Heart right ventricle (tissue), 16 donors: ENCODE results near the gene AAMDC. TPM values are rescaled to one million over a fixed set of nuclear protein-coding genes. Genes with fewer than 3 reads are reported as not detected.
A peak's percentile ranks its signal among the peaks of the same experiment; 100 is the strongest.

ENCODE experiments used
- ATAC-seq, 8 donors: fragments of 200-7000 bp; cut with Tn5 transposase; one replicate each; pipeline ENCODE4 v1.9.1; 2020; ENCODE audit warnings: mild to moderate bottlenecking in 8 of 8, moderate library complexity in 8 of 8, moderate number of reproducible peaks in 1 of 8
- DNase-seq, 2 donors: peaks; one replicate each; pipeline ENCODE4 v3.0.0-alpha.2; 2020
- H3K27ac ChIP-seq, 10 donors: fragments of 200-600 bp; sonication (generic) in 2 of 10; one replicate each; pipeline versions ENCODE4 v1.5.0 to v1.8.0; 2020 to 2022; ENCODE audit warnings: mild to moderate bottlenecking in 3 of 10
- H3K27me3 ChIP-seq, 7 donors: fragments of 200-600 bp; one replicate each; pipeline ENCODE4 v1.8.0; 2021 to 2022; ENCODE audit warnings: mild to moderate bottlenecking in 2 of 7
- H3K36me3 ChIP-seq, 9 donors: fragments of 200-600 bp; sonication (generic) in 1 of 9; one replicate each; pipeline versions ENCODE4 v1.5.0 to v1.8.0; 2020 to 2022; ENCODE audit warnings: mild to moderate bottlenecking in 2 of 9
- H3K4me1 ChIP-seq, 9 donors: fragments of 200-600 bp; sonication (generic) in 1 of 9; one replicate each; pipeline versions ENCODE4 v1.5.0 to v1.8.0; 2020 to 2022; ENCODE audit warnings: mild to moderate bottlenecking in 4 of 9
- H3K4me3 ChIP-seq, 10 donors: fragments of 200-600 bp; sonication (generic) in 2 of 10; one replicate each; pipeline versions ENCODE4 v1.5.0 to v1.8.0; 2020 to 2022; ENCODE audit warnings: mild to moderate bottlenecking in 7 of 10, moderate library complexity in 2 of 10
- H3K9me3 ChIP-seq, 11 donors: fragments of 200-600 bp in 10 of 11; sonication (generic) in 2 of 11; one replicate each; pipeline versions ENCODE4 v1.5.0 to v1.8.0; 2013 to 2022; ENCODE audit warnings: mild to moderate bottlenecking in 2 of 11, control low read depth in 1 of 11, moderate library complexity in 1 of 11
- CTCF ChIP-seq, 9 donors: fragments of 200-600 bp; sonication (generic) in 2 of 9; IDR thresholded peaks; one replicate each; pipeline versions ENCODE4 v1.5.0 to v1.8.0; 2021 to 2022; ENCODE audit warnings: antibody characterized with exemption in 9 of 9, mild to moderate bottlenecking in 5 of 9, moderate library complexity in 1 of 9
- WGBS, 2 donors: extraction: QIAGEN DNeasy Blood & Tissue Kit; methylation state at CpG; one replicate each; pipeline ENCODE4 v1.1.7; 2013; ENCODE audit warnings: inconsistent platforms in 1 of 2; 5-methylcytosine and 5-hydroxymethylcytosine counted together
- intact Hi-C, 10 donors: fragments of 100-400 bp; cut with DNase I; formaldehyde crosslinking; loops; one replicate each; pipeline versions ENCODE4 v1.11.1 to v1.14.2; 2022
- long read RNA-seq, 3 donors: library from polyadenylated mRNA; unstranded; transcript quantifications; one replicate each; pipeline ENCODE4 v2.0.0, GENCODE V29; 2020 to 2021
- polyA plus RNA-seq, 2 donors: library from polyadenylated mRNA; stranded (reverse); fragments of 200-250 nt; gene quantifications; one replicate each; pipeline ENCODE4 v1.2.3, GENCODE V29; 2013
- total RNA-seq, 10 donors: library from RNA; stranded (reverse); fragmentation: NEBNext Ultra II Directional in 3 of 10; extraction: Animal tissue kit (Norgen Biotek cat#: 25700) in 3 of 10; gene quantifications; one replicate each; pipeline versions ENCODE4 v1.2.1 to v1.2.4, GENCODE V29; 2021 to 2023
- donor health status: Arrhythmogenic right ventricular cardiomyopathy.
- donor health status: ischemic (EF 13 %, LVEDD 7.1; RV severe dilation, severe dysfunction).
- donor health status: healthy with polysubstance abuse.
- donor health status: DM: no; HTN: yes; CAD: no.
- donor health status: DM: no; HTN: no; CAD: no.
- donor health status: ischemic (EF 25% LVEDD 6.9; RV normal size, moderate dysfunction).
- donor health status: ischemic (EF 25% LVEDD 5.7; RV mildly dilated, moderate dysfunction).
- donor health status: healthy.
- donor health status: DM: yes; HTN: yes; CAD: no.
- donor health status: Ischemic cardiomyopathy.
- donor health status: ischemic (EF 35%, LVEDD 5.7; RV mildly dilated, moderate dysfunction).
- donor health status: nonischemic (EF 11% LVEDD 7.7; RV severe dilation, severe dysfunction).
- donor health status: DM: yes; HTN: yes; CAD: no.
- donor health status: PGD.
- donor health status: ischemic (EF 29% LVEDD 5.4; RV normal size, mild dysfunction).
- donor health status: nonischemic (EF 23%, LVEDD 6.1; RV moderate dilation, normal function).

AAMDC gene
- total RNA-seq: 100 to 1,000 TPM in 4 of 10 donors, 10 to 100 TPM in 6; 52.4 to 146 (median 84.7) TPM
- polyA plus RNA-seq: 100 to 1,000 TPM; 135 to 324 TPM
- long read RNA-seq, donor 1, transcript AAMDC-206 (5 exons, 579 nt): minor isoform, 12 of 47 reads
- long read RNA-seq, donor 1, transcript AAMDC-202 (4 exons, 531 nt): major isoform, 24 of 47 reads
- long read RNA-seq, donor 1, partial matches to known transcripts: 2 of 47 reads
- long read RNA-seq, donor 1, other reads (novel, unspliced or antisense): 9 of 47 reads
- long read RNA-seq, donor 2, transcript AAMDC-206 (5 exons, 579 nt): minor isoform, 19 of 76 reads
- long read RNA-seq, donor 2, transcript AAMDC-202 (4 exons, 531 nt): major isoform, 38 of 76 reads
- long read RNA-seq, donor 2, partial matches to known transcripts: 2 of 76 reads
- long read RNA-seq, donor 2, other reads (novel, unspliced or antisense): 16 of 76 reads
- long read RNA-seq, donor 3, transcript AAMDC-206 (5 exons, 579 nt): major isoform, 5 of 11 reads
- long read RNA-seq, donor 3, partial matches to known transcripts: 0 of 11 reads
- long read RNA-seq, donor 3, other reads (novel, unspliced or antisense): 3 of 11 reads

- TF ChIP-seq CTCF (IDR thresholded peaks at IDR 0.05): peak; percentile 32 to 91 (median 81)
- DNase-seq (peak; percentile 99), ATAC-seq (peak; percentile 94 to 96 (median 95))
- 1% methylated on average over 64 of the region's 64 CpGs for WGBS, 2 donors
- Histone ChIP-seq H3K4me3 (peak within 1 kb of the TSS; percentile 71 to 100 (median 97)), H3K9me3 (no peaks in the 10 kb centered on the region), H3K27ac (peak within 1 kb of the TSS; percentile 82 to 98 (median 97)), H3K27me3 (no peaks in the 10 kb centered on the region), H3K4me1 (peaks cover 7 to 68% (median 56%) of the 10 kb centered on the region in 9 donors), H3K36me3 (no peaks in the 10 kb centered on the region)
- intact Hi-C loops: loop anchor here in 8 of 10 donors (1.0 to 10.0 kb wide), 5 partner anchors 172 to 183 kb away; partner anchors contain the start of genes INTS4 (in 8 of the 8) and CLNS1A (in 1 of the 8)
Measured at GRCh38 chr11:77820565-77821348, at the start of gene AAMDC, which contains the start of gene RSF1. Gene AAMDC (plus strand): TSS chr11:77821144. CDS start chr11:77842497, 21,353 bp downstream. Gene RSF1 (minus strand): TSS chr11:77820722. CDS start chr11:77820714, 8 bp downstream.

- ATAC-seq (no peak), DNase-seq (no peak)
- no peak overlapping the region for H3K27ac ChIP-seq
- TF ChIP-seq CTCF (IDR thresholded peaks at IDR 0.05): no peak
- H3K9me3 ChIP-seq: no peaks in the 10 kb centered on the region
- peaks cover 0 to 23% (median 11%) of the 10 kb centered on the region in 9 donors for H3K4me1 ChIP-seq
- H3K4me3 ChIP-seq: no peak overlapping the region
- intact Hi-C loops: loop anchor here in 1 of 10 donors (1.0 kb wide), 1 partner anchor 9 kb away; no protein-coding TSS in a partner anchor
- WGBS, 2 donors: 61 to 69% methylated on average over 2 of the region's 2 CpGs
- H3K36me3 ChIP-seq: peaks cover 0 to 9% (median 0%) of the 10 kb centered on the region in 9 donors
- H3K27me3 ChIP-seq: no peaks in the 10 kb centered on the region
Measured at GRCh38 chr11:77775936-77776335, 45.0 kb upstream of the AAMDC start.

- Histone ChIP-seq H3K4me3 (no peak overlapping the region), H3K36me3 (peaks cover 0 to 9% (median 0%) of the 10 kb centered on the region in 9 donors), H3K9me3 (no peaks in the 10 kb centered on the region), H3K4me1 (peaks cover 0 to 18% (median 6%) of the 10 kb centered on the region in 9 donors), H3K27ac (no peak overlapping the region), H3K27me3 (no peaks in the 10 kb centered on the region)
- 89 to 94% methylated on average over 1 of the region's 1 CpG for WGBS, 2 donors
- TF ChIP-seq CTCF (IDR thresholded peaks at IDR 0.05): peak in 4 of 9 donors; percentile 22 to 43 (median 30)
- intact Hi-C loops: no loop called here
- no peak for ATAC-seq
- no peak for DNase-seq
Measured at GRCh38 chr11:77776455-77776854, 44.5 kb upstream of the AAMDC start.

GRCh38 chr11:77778118-77778517, 42.8 kb upstream of the AAMDC start:
- no peak for ATAC-seq
- Histone ChIP-seq H3K4me3 (no peak overlapping the region), H3K4me1 (peaks cover 0 to 17% (median 5%) of the 10 kb centered on the region in 9 donors), H3K36me3 (peaks cover 0 to 9% (median 0%) of the 10 kb centered on the region in 9 donors), H3K27me3 (no peaks in the 10 kb centered on the region), H3K27ac (no peak overlapping the region), H3K9me3 (no peaks in the 10 kb centered on the region)
- DNase-seq: no peak
- WGBS, 2 donors: 94 to 100% methylated on average over 1 of the region's 1 CpG
- TF ChIP-seq CTCF (IDR thresholded peaks at IDR 0.05): no peak
- intact Hi-C loops: no loop called here
